ENCODE results near the gene C2orf49. TPM values are rescaled to one million over a fixed set of nuclear protein-coding genes. Genes with fewer than 3 reads are reported as not detected.

C2orf49 gene
- total RNA-seq, 1 experiment from 2014 or later = 17.2 TPM

- H4K20me1 ChIP-seq (ENCODE audit: insufficient read depth) = no peaks in the 10 kb centered on the region
- H3K4me3 ChIP-seq (replicated peaks in 1 of 2; ENCODE audit: low read depth in 1 of 2, low read length in 2 of 2) = no peak overlapping the region
- no peak overlapping the region for H2AFZ ChIP-seq (ENCODE audit: low read depth, low read length, poor library complexity, severe bottlenecking)
- H3K9me3 ChIP-seq (ENCODE audit: control insufficient read depth in 1 of 2, insufficient read depth in 1 of 2, low read depth in 1 of 2, low read length in 2 of 2) = no peaks in the 10 kb centered on the region
- H3K4me1 ChIP-seq (ENCODE audit: control insufficient read depth in 1 of 2, insufficient read depth in 2 of 2, low read length in 2 of 2) = no peaks in the 10 kb centered on the region
- H3K27me3 ChIP-seq (ENCODE audit: insufficient read depth, low read length) = no peaks in the 10 kb centered on the region
- H3K79me2 ChIP-seq (ENCODE audit: insufficient read depth, low read length) = no peaks in the 10 kb centered on the region; the same call in 1 of the 2 replicates
- H3K9me2 ChIP-seq (ENCODE audit: insufficient read depth) = no peaks in the 10 kb centered on the region
- ChIA-PET POLR2A (no interaction called here), CTCF (interaction anchor here (0.7 to 1.8 kb wide), 3 partner anchors 15 to 179 kb away, joined by 3 to 5 read pairs (median 5); no protein-coding TSS in a partner anchor), RAD21 (ENCODE audit: low non-redundant PET in 1 of 2, low total read pairs in 2 of 2, uncharacterized antibody in 2 of 2, unreplicated experiment in 2 of 2) (no interaction called here)
- no TSS peak for BruUV-seq (replicated peaks)
- H3K27ac ChIP-seq (ENCODE audit: low read depth, low read length) = no peak overlapping the region
- no peak for ATAC-seq
- no peak for TF ChIP-seq YY1 (IDR thresholded peaks at IDR 0.05; ENCODE audit: extremely low read depth, insufficient replicate concordance, low read depth, low read length)
- TF ChIP-seq FOSL1 (IDR thresholded peaks at IDR 0.05; ENCODE audit: low read depth) = no peak
- no peak for TF ChIP-seq ZFX (IDR thresholded peaks at IDR 0.05)
- TF ChIP-seq SIN3A (IDR thresholded peaks at IDR 0.05; ENCODE audit: low read depth) = no peak
- TF ChIP-seq CBX3 (IDR thresholded peaks at IDR 0.05; ENCODE audit: low read depth) = no peak
- TF ChIP-seq ZNF274 (IDR thresholded peaks at IDR 0.05; ENCODE audit: low read depth, low read length) = no peak
- no peak for TF ChIP-seq ELF1 (IDR thresholded peaks at IDR 0.05; ENCODE audit: borderline replicate concordance, low read depth)
- TF ChIP-seq MAX (IDR thresholded peaks at IDR 0.05) = no peak
- no peak for TF ChIP-seq TCF7L2 (IDR thresholded peaks at IDR 0.05; ENCODE audit: borderline replicate concordance, extremely low read depth, insufficient read depth, insufficient read length)
- no peak for TF ChIP-seq RAD21 (IDR thresholded peaks at IDR 0.05; ENCODE audit: low read depth)
- no peak for TF ChIP-seq EZH2 (IDR thresholded peaks at IDR 0.05)
- no peak for TF ChIP-seq EZH2phosphoT487 (IDR thresholded peaks at IDR 0.05; ENCODE audit: borderline replicate concordance)
- no peak for TF ChIP-seq SRF (IDR thresholded peaks at IDR 0.05; ENCODE audit: low read depth)
- TF ChIP-seq, protein P1, sequence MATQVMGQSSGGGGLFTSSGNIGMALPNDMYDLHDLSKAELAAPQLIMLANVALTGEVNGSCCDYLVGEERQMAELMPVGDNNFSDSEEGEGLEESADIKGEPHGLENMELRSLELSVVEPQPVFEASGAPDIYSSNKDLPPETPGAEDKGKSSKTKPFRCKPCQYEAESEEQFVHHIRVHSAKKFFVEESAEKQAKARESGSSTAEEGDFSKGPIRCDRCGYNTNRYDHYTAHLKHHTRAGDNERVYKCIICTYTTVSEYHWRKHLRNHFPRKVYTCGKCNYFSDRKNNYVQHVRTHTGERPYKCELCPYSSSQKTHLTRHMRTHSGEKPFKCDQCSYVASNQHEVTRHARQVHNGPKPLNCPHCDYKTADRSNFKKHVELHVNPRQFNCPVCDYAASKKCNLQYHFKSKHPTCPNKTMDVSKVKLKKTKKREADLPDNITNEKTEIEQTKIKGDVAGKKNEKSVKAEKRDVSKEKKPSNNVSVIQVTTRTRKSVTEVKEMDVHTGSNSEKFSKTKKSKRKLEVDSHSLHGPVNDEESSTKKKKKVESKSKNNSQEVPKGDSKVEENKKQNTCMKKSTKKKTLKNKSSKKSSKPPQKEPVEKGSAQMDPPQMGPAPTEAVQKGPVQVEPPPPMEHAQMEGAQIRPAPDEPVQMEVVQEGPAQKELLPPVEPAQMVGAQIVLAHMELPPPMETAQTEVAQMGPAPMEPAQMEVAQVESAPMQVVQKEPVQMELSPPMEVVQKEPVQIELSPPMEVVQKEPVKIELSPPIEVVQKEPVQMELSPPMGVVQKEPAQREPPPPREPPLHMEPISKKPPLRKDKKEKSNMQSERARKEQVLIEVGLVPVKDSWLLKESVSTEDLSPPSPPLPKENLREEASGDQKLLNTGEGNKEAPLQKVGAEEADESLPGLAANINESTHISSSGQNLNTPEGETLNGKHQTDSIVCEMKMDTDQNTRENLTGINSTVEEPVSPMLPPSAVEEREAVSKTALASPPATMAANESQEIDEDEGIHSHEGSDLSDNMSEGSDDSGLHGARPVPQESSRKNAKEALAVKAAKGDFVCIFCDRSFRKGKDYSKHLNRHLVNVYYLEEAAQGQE (IDR thresholded peaks at IDR 0.05; ENCODE audit: low read depth) = no peak
- H3K9ac ChIP-seq (ENCODE audit: low read length) = no peak overlapping the region
- DNase-seq (ENCODE audit: low read depth, low spot score) = no peak
- intact Hi-C loops (cut with micrococcal nuclease) = no loop called here
- no peak overlapping the region for H3K4me2 ChIP-seq (ENCODE audit: low read length)
- H3K36me3 ChIP-seq (ENCODE audit: control insufficient read depth in 1 of 2, insufficient read depth in 2 of 2, low read length in 2 of 2) = peaks cover 17 to 18% of the 10 kb centered on the region in 2 experiments; a peak in 2 of 4 replicates
Observed at GRCh38 chr2:105294046-105294445, 43.3 kb upstream of the C2orf49 start.
